HUES6 (cell line): ENCODE results near the gene SLC26A11.
"Not testable (repeated sequence)": the region's sequence is repeated elsewhere in the genome, so short reads cannot be mapped to it uniquely, and the experiment has no call there.

Source experiments
- H3K27ac ChIP-seq: 2 replicates; pipeline ENCODE4 v1.7.0; 2013; ENCODE audit warnings: low read depth, mild to moderate bottlenecking, low read length, inconsistent platforms
- H3K27me3 ChIP-seq: 2 replicates; pipeline ENCODE4 v1.6.1; 2013; ENCODE audit warnings: low read length; ENCODE audit not compliant: control insufficient read depth, insufficient read depth
- H3K36me3 ChIP-seq: 2 replicates; pipeline ENCODE4 v1.6.1; 2013; ENCODE audit warnings: low read length; ENCODE audit not compliant: control insufficient read depth, insufficient read depth
- H3K4me1 ChIP-seq: 2 replicates; pipeline ENCODE4 v1.6.1; 2013; ENCODE audit warnings: low read length; ENCODE audit not compliant: control insufficient read depth, insufficient read depth
- H3K4me3 ChIP-seq: 2 replicates; pipeline ENCODE4 v1.5.1; 2013; ENCODE audit warnings: low read depth, low read length
- H3K9ac ChIP-seq: one replicate; pipeline ENCODE4 v1.6.1; 2013; ENCODE audit warnings: mild to moderate bottlenecking, low read length
- H3K9me3 ChIP-seq: 2 replicates; pipeline ENCODE4 v1.6.1; 2013; ENCODE audit warnings: low read depth, low read length; ENCODE audit not compliant: control insufficient read depth, insufficient read depth

Gene SLC26A11

DNA sequence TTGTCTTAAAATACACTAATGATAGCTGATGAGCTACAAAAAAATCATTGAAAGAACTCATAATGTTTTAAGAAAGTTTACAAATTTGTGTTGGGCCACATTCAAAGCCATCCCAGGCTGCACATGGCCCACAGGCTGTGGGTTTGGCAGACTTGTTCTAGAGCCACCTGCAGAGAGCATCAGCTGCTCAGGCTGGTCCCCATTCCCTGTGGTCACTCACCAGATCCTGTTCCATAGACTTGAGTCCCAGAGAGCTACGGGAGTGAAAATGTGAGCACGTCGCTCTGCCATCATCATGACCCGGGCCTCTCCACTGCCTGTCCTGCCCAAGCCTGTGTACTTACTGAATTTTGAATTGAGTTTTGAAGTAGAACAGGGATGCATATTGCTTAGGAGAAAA is 6.9 kb downstream of the SLC26A11 start:
- Histone ChIP-seq H3K9me3 (peaks cover 1% of the 10 kb centered on the region; the same call in 1 of the 2 replicates), H3K9ac (no peak overlapping the region), H3K27ac (no peak overlapping the region), H3K27me3 (no peaks in the 10 kb centered on the region), H3K4me1 (peaks cover 14% of the 10 kb centered on the region), H3K4me3 (no peak overlapping the region), H3K36me3 (peaks cover 17% of the 10 kb centered on the region)

DNA sequence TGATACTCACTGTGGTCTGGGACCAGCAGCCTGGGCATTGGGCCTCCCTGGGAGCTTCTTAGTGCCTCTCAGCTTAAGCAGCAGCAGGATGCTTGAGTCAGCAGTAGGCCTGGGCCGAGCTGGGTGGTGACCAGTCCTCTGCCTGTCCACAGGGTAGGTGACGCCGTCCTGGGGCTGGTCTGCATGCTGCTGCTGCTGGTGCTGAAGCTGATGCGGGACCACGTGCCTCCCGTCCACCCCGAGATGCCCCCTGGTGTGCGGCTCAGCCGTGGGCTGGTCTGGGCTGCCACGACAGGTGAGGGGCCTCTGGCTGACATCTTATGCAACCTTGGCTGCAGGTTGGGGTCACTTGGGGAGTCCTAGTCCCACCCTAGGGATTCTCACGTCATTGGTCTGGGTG is 7.4 kb downstream of the SLC26A11 start:
- Histone ChIP-seq H3K9me3 (peaks cover 6% of the 10 kb centered on the region; the same call in 1 of the 2 replicates), H3K4me3 (no peak overlapping the region), H3K36me3 (peaks cover 19% of the 10 kb centered on the region)

GRCh38 chr17:80228477-80228876 is 8.2 kb downstream of the SLC26A11 start:
- peaks cover 23% of the 10 kb centered on the region for H3K36me3 ChIP-seq
- H3K27ac ChIP-seq = no peak overlapping the region
- H3K9ac ChIP-seq = no peak overlapping the region

More for the DNA sequence above, 7.4 kb downstream of the SLC26A11 start:
- H3K9ac ChIP-seq = no peak overlapping the region
- no peak overlapping the region for H3K27ac ChIP-seq
- H3K27me3 ChIP-seq = no peaks in the 10 kb centered on the region
- peaks cover 14% of the 10 kb centered on the region for H3K4me1 ChIP-seq

DNA sequence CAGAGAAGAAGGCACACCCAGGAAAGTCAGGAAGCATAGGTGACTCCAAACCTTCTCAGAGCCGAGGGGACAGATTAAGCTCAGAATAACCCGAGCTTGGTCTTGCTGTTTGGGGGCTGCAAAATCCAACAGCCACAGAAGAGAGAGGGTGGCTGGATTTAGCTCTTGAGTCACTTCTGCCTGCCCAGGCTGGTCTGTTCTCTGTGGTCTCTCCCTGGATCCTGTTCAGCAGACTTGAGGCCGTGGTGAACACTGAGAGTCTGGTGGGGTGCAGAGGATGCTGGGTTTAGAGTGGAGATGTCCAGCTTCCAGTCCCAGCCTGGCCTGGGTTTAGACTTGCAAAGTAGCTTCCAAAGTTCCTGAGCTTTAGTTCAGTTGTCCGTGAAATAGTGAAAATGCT is 8.8 kb downstream of the SLC26A11 start:
- H3K27me3 ChIP-seq = no peaks in the 10 kb centered on the region
- H3K4me1 ChIP-seq = peaks cover 14% of the 10 kb centered on the region
- H3K36me3 ChIP-seq = peaks cover 25% of the 10 kb centered on the region
- H3K4me3 ChIP-seq = no peak overlapping the region
- no peak overlapping the region for H3K9ac ChIP-seq
- no peak overlapping the region for H3K27ac ChIP-seq
- peaks cover 13% of the 10 kb centered on the region; the same call in 1 of the 2 replicates for H3K9me3 ChIP-seq

More at GRCh38 chr17:80228477-80228876, 8.2 kb downstream of the SLC26A11 start:
- peaks cover 14% of the 10 kb centered on the region for H3K4me1 ChIP-seq
- no peak overlapping the region for H3K4me3 ChIP-seq
- H3K27me3 ChIP-seq = no peaks in the 10 kb centered on the region
- peaks cover 13% of the 10 kb centered on the region; the same call in 1 of the 2 replicates for H3K9me3 ChIP-seq

GRCh38 chr17:80232438-80232837 is 12.2 kb downstream of the SLC26A11 start:
- no peak overlapping the region for H3K4me3 ChIP-seq
- H3K9ac ChIP-seq = no peak overlapping the region
- peaks cover 13% of the 10 kb centered on the region; the same call in 1 of the 2 replicates for H3K9me3 ChIP-seq
- H3K27me3 ChIP-seq = no peaks in the 10 kb centered on the region
- no peak overlapping the region for H3K27ac ChIP-seq
- H3K36me3 ChIP-seq = peaks cover 38% of the 10 kb centered on the region
- H3K4me1 ChIP-seq = no peaks in the 10 kb centered on the region

GRCh38 chr17:80233202-80233601 is 13.0 kb downstream of the SLC26A11 start:
- no peaks in the 10 kb centered on the region for H3K27me3 ChIP-seq
- no peak overlapping the region for H3K9ac ChIP-seq
- peaks cover 13% of the 10 kb centered on the region; the same call in 1 of the 2 replicates for H3K9me3 ChIP-seq
- no peak overlapping the region for H3K27ac ChIP-seq
- H3K4me3 ChIP-seq = no peak overlapping the region
- H3K36me3 ChIP-seq = peaks cover 41% of the 10 kb centered on the region
- no peaks in the 10 kb centered on the region for H3K4me1 ChIP-seq

DNA sequence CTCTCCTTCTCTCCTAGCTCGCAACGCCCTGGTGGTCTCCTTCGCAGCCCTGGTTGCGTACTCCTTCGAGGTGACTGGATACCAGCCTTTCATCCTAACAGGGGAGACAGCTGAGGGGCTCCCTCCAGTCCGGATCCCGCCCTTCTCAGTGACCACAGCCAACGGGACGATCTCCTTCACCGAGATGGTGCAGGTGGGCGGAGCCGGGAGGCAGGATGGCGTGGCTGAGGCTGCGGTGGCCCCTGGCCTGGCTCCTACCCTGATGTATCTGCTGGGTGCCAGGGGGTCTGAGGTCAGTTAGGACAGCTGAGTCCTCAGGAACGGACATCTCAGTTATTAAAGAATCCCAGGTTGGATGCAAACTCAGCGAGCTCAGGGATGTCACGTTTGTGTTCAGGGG is 16.7 kb downstream of the SLC26A11 start:
- Histone ChIP-seq H3K9me3 (peaks cover 13% of the 10 kb centered on the region; the same call in 1 of the 2 replicates), H3K27ac (no peak overlapping the region), H3K36me3 (peaks cover 44% of the 10 kb centered on the region), H3K27me3 (no peaks in the 10 kb centered on the region), H3K4me1 (no peaks in the 10 kb centered on the region), H3K9ac (no peak overlapping the region), H3K4me3 (no peak overlapping the region)

DNA sequence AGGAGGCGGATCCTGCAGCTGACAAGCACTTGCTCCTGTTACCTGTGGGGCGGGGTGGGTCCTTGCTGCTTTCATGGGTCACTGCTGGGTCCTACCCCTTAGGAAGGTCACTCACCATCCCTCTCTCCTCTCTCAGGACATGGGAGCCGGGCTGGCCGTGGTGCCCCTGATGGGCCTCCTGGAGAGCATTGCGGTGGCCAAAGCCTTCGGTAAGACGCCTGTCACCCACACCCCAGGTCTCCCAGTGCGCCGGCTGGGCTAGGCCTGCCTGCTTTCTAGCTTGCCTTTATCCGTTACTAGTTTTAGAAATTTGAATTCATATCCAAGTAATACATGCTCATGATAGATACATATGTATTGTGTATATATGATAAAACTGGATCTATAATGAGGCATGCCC is 17.2 kb downstream of the SLC26A11 start:
- Histone ChIP-seq H3K27me3 (no peaks in the 10 kb centered on the region), H3K36me3 (peaks cover 44% of the 10 kb centered on the region), H3K9me3 (peaks cover 9% of the 10 kb centered on the region; the same call in 1 of the 2 replicates), H3K4me3 (no peak overlapping the region), H3K27ac (no peak overlapping the region), H3K9ac (no peak overlapping the region), H3K4me1 (no peaks in the 10 kb centered on the region)

GRCh38 chr17:80242505-80242904 is 22.3 kb downstream of the SLC26A11 start:
- no peak overlapping the region for H3K9ac ChIP-seq
- no peak overlapping the region for H3K4me3 ChIP-seq
- H3K4me1 ChIP-seq = no peaks in the 10 kb centered on the region
- H3K27me3 ChIP-seq = no peaks in the 10 kb centered on the region
- H3K9me3 ChIP-seq = no peaks in the 10 kb centered on the region
- peaks cover 57% of the 10 kb centered on the region for H3K36me3 ChIP-seq
- no peak overlapping the region for H3K27ac ChIP-seq

DNA sequence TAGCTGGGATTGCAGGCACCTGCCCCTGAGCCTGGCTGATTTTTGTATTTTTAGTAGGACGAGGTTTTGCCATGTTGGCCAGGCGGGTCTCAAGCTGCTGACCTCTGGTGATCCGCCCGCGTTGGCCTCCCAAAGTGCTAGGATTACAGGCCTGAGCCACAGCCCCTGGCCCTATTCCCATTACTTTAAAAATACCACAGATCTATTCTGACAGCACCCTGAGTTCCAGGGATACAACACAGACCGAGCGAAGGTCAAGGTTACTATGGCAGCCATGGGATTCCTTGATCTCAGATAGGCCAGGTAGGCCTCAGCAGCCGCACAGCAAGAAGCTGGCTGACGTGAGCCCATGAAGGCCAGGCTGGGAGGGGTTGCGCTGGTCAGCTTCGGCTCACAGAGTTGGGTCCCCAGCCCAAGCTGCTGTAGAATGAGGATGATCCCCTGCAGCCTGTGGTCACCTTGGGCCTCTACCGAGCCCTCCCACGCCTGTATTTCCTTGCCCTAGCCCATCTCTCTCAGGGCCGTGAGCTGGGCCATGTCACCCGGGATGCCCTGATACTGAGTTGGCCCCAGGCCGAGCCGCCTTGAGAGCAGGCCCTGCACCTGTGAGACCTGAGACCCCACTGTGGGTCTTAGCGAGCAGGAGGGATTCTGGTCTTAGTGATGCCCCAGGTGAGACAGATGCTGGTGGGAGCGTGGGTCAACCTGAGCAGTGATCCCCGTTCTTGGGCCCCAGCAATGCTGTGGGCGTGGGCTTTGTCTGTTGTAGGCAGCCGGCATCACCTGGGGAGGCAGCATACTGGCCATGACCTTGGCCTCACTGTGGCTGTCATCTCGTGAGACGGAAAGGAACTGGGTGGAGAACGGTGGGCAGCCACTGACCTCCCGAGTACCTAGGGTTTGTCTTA is 23.6 kb downstream of the SLC26A11 start:
- H3K9me3 ChIP-seq = no peaks in the 10 kb centered on the region
- H3K4me1 ChIP-seq = no peaks in the 10 kb centered on the region
- H3K27me3 ChIP-seq = no peaks in the 10 kb centered on the region
- H3K9ac ChIP-seq = no peak overlapping the region
- peaks cover 53% of the 10 kb centered on the region for H3K36me3 ChIP-seq
- no peak overlapping the region for H3K4me3 ChIP-seq
- H3K27ac ChIP-seq = no peak overlapping the region

DNA sequence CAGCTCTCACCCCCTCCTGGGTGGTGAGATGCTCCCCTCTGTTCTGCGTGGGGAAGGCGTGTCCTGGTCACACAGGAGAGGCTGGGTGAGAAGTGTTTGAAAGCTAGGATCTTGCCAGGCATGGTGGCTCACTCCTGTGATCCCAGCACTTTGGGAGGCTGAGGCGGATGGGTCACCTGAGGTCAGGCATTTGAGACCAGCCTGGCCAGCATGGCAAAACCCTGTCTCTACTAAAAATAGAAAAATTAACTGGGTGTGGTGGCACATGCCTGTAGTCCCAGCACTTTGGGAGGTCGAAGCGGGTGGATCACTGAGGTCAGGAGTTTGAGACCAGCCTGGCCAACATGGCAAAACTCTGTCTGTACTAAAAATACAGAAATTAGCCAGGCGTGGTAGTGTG is 24.2 kb downstream of the SLC26A11 start:
- H3K27me3 ChIP-seq, H3K9ac ChIP-seq, H3K4me3 ChIP-seq, H3K27ac ChIP-seq, H3K4me1 ChIP-seq, H3K9me3 ChIP-seq: not testable (repeated sequence)
- peaks cover 59% of the 10 kb centered on the region for H3K36me3 ChIP-seq
